Activated naive CD4-positive, alpha-beta T cell treated with anti-CD3 and anti-CD28 coated beads, Interleukin-2, amount 50 U/mL, for 24 hours (primary cell): Measurements from ENCODE around the gene CA12.

Source experiments
- H3K27ac Mint-ChIP-seq: one replicate; pipeline ENCODE4 v1.8.0; 2021; ENCODE audit warnings: mild to moderate bottlenecking, mixed read lengths
- H3K27me3 Mint-ChIP-seq: one replicate; pipeline ENCODE4 v1.8.0; 2021; ENCODE audit warnings: mixed read lengths
- H3K36me3 Mint-ChIP-seq: one replicate; pipeline ENCODE4 v1.8.0; 2021; ENCODE audit warnings: mixed read lengths
- H3K4me1 Mint-ChIP-seq: one replicate; pipeline ENCODE4 v1.8.0; 2021; ENCODE audit warnings: mixed read lengths
- H3K4me3 Mint-ChIP-seq: one replicate; pipeline ENCODE4 v1.8.0; 2021; ENCODE audit warnings: mild to moderate bottlenecking, mixed read lengths
- H3K9me3 Mint-ChIP-seq: one replicate; pipeline ENCODE4 v1.8.0; 2021; ENCODE audit warnings: mixed read lengths

The CA12 gene

GRCh38 chr15:63389902-63390670, 8.4 kb upstream of the CA12 start:
- Mint-ChIP-seq H3K27ac (no peak overlapping the region), H3K36me3 (no peaks in the 10 kb centered on the region), H3K9me3 (no peaks in the 10 kb centered on the region), H3K4me1 (peaks cover 9% of the 10 kb centered on the region), H3K27me3 (peaks cover under 1% of the 10 kb centered on the region), H3K4me3 (no peak overlapping the region)

DNA sequence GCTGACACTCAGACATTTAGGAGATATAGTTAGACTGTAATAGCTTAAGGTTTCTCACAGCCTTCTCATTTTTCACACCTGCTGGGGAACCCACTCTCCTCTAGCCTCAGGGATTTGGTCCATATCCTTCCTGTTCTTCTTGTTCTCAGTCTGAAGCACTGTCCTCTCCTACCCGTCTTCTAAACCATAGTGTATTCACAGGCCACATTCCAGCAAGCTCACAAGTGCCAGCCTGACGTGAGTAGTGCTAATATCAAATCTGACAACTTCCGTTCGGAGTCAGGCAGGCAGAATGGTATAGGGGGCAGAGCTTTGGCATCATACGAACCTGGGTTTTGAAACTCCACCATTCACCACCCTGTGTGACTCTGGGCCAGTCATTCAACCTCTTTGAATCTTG, 6.9 kb upstream of the CA12 start:
- Mint-ChIP-seq H3K36me3 (no peaks in the 10 kb centered on the region), H3K4me1 (peaks cover 9% of the 10 kb centered on the region)

DNA sequence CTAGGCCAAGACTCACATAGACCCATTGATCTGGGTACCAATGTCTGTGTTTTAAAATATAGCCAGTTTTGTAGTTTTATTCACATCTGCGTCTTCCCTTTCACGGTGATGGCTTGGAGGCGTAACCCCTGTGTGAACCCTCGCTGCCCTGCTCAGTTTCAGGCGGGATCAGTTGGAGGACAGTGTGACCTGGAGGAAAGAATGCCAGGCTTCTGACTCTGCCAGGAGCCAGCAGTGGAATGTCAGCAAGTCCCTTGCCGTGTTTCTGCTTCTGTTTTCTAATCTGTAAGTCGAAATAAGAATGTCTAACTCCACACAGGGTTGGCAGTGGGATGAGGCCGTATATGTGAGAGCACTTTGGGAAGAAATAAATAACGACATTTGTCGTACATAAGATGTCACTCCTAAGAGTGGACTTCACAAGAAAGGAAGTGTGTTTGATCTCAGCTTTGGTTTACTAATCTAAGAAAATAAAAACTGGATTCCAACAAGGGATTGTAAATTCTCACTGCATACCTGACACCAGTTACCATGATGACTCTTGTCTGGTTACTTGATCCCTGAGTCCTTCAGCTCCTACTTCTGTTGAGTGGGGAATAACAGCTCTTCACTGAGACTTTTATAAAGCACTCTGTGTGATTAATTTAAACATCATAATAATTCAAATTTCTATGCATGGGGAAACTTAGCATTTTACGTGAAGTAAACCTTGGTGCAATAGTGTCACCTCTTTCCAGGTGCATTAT, 6.3 kb upstream of the CA12 start:
- Mint-ChIP-seq H3K4me1 (peaks cover 9% of the 10 kb centered on the region), H3K4me3 (no peak overlapping the region), H3K36me3 (no peaks in the 10 kb centered on the region), H3K27ac (no peak overlapping the region), H3K9me3 (no peaks in the 10 kb centered on the region), H3K27me3 (peaks cover 11% of the 10 kb centered on the region)

More for the DNA sequence above, 6.9 kb upstream of the CA12 start:
- peaks cover 8% of the 10 kb centered on the region for H3K27me3 Mint-ChIP-seq
- no peak overlapping the region for H3K27ac Mint-ChIP-seq
- no peaks in the 10 kb centered on the region for H3K9me3 Mint-ChIP-seq
- H3K4me3 Mint-ChIP-seq: no peak overlapping the region

DNA sequence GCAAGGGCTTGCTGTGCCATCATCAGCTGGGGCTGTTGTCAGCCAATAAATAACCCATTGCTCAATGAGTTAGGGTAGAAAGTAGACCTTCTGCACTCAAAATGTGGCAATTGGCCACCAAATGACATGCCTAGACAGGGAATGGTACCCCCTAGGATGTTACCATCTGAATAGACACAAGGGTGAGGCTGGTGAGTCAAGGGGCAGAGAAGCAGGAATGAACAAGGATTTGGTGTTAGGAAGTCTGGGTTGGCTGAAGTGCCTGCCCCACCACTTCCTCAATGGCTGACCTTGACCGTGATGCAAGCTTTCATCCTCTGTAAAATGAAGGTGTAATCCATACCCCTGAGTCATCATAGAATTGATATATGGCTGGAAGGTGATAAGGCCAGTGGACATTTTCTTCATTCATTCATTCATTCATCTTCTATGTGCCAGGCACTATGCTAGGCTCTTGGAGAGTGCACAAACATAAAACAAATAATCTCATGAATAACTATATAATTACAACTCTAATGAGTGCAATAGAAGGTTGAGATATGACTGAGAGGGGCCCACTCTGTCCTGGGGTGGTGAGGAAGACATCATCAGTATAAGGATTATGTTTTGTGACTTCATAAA, 4.4 kb upstream of the CA12 start:
- Mint-ChIP-seq H3K27ac (no peak overlapping the region), H3K4me1 (peaks cover 10% of the 10 kb centered on the region), H3K27me3 (peaks cover 21% of the 10 kb centered on the region), H3K9me3 (no peaks in the 10 kb centered on the region), H3K36me3 (no peaks in the 10 kb centered on the region), H3K4me3 (no peak overlapping the region)

DNA sequence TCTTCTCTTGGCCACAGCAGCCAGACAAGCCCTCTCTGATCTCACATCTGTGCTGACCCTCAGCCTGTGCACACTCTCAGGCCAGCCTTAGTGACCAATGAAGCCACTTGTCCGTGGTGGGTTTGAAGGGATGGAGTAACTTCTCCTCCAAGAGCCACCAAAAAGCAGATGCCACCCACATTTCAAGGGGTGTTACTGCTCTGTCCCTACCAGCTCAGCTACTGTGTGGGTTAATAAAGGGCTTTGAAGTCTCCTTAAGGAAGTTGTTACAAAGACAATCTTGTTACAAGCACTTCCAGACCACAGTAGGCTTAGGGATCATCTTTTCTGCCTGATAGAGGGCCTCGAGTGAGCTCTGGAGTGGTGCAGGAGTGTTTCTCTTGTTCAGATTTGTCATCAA, 3.3 kb upstream of the CA12 start:
- Mint-ChIP-seq H3K4me3 (no peak overlapping the region), H3K27me3 (peaks cover 28% of the 10 kb centered on the region), H3K9me3 (no peaks in the 10 kb centered on the region), H3K27ac (no peak overlapping the region), H3K36me3 (no peaks in the 10 kb centered on the region), H3K4me1 (peaks cover 13% of the 10 kb centered on the region)

- H3K36me3 Mint-ChIP-seq: no peaks in the 10 kb centered on the region
- H3K9me3 Mint-ChIP-seq: no peaks in the 10 kb centered on the region
- no peak overlapping the region for H3K27ac Mint-ChIP-seq
- peaks cover 13% of the 10 kb centered on the region for H3K4me1 Mint-ChIP-seq
- H3K27me3 Mint-ChIP-seq: peaks cover 32% of the 10 kb centered on the region
- no peak overlapping the region for H3K4me3 Mint-ChIP-seq
Measured at GRCh38 chr15:63382966-63383710, 1.5 kb upstream of the CA12 start.

- H3K4me3 Mint-ChIP-seq: peak overlapping the region; percentile 62
Measured at GRCh38 chr15:63380808-63381282, 801 bp downstream of the CA12 start.

DNA sequence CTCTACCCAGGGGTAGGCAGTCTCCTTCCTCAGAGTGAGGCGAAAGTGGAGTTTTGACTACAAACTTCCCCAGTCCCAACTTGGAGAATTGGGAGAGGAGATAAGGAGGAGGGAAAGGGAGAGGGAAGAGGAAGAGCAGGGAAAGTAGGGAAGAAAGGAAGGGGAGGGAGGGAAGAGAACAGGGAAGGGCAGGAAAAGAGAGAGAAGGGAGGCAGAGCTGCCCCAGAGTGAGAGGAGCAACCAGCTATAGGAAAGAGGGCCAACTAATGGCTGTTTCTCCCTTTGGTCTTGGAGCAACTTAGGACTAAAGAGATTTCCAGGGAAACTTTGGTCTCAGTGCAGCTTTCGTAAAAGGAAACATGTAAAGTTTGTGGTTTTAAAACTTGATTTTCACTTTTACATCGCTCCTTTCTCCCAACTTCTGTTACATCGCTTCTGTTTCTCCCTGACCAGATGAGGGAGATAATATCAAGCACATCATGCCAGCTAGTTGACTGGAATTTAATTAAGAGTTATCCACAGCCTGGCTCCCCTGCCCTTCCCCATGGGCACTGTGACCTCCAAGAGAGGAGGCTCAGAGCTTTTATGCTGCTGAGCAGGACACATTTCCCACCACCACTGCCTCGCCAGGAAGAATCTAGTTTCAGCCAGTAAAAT, 1.4 kb downstream of the CA12 start:
- no peaks in the 10 kb centered on the region for H3K9me3 Mint-ChIP-seq
- no peak overlapping the region for H3K4me3 Mint-ChIP-seq
- H3K4me1 Mint-ChIP-seq: peaks cover 22% of the 10 kb centered on the region
- H3K36me3 Mint-ChIP-seq: no peaks in the 10 kb centered on the region
- no peak overlapping the region for H3K27ac Mint-ChIP-seq
- H3K27me3 Mint-ChIP-seq: peaks cover 34% of the 10 kb centered on the region

More at GRCh38 chr15:63380808-63381282, 801 bp downstream of the CA12 start:
- Mint-ChIP-seq H3K36me3 (no peaks in the 10 kb centered on the region), H3K4me1 (peaks cover 18% of the 10 kb centered on the region), H3K9me3 (no peaks in the 10 kb centered on the region), H3K27me3 (peaks cover 34% of the 10 kb centered on the region), H3K27ac (no peak overlapping the region)

GRCh38 chr15:63379492-63380150, 2.0 kb downstream of the CA12 start:
- H3K27me3 Mint-ChIP-seq: peaks cover 33% of the 10 kb centered on the region
- no peaks in the 10 kb centered on the region for H3K36me3 Mint-ChIP-seq
- peaks cover 28% of the 10 kb centered on the region for H3K4me1 Mint-ChIP-seq
- no peak overlapping the region for H3K4me3 Mint-ChIP-seq
- H3K27ac Mint-ChIP-seq: no peak overlapping the region
- no peaks in the 10 kb centered on the region for H3K9me3 Mint-ChIP-seq

DNA sequence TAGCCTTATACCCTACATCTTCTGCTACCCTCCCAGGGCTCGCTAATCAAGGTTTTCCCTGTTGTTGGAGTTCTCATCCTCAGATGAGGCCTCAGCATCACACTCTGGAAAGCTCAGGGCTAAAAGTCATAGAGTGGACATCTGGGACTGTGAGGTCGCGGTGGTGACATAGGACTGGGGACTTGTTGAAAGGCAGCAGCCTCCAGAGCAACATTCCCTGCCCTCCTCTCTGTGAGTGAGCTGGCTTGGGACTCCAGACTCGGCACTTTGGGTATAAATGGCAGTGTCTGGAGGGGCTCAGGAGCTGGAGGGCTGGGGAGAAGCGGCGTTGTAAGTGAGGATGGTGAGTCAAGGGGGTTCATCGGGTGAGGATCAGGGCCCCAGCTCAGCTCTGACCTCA, 2.7 kb downstream of the CA12 start:
- no peak overlapping the region for H3K4me3 Mint-ChIP-seq
- H3K27me3 Mint-ChIP-seq: peaks cover 29% of the 10 kb centered on the region
- H3K27ac Mint-ChIP-seq: no peak overlapping the region
- H3K4me1 Mint-ChIP-seq: peaks cover 29% of the 10 kb centered on the region
- no peaks in the 10 kb centered on the region for H3K9me3 Mint-ChIP-seq
- H3K36me3 Mint-ChIP-seq: no peaks in the 10 kb centered on the region

GRCh38 chr15:63374686-63375520, 6.7 kb downstream of the CA12 start:
- no peaks in the 10 kb centered on the region for H3K9me3 Mint-ChIP-seq
- peaks cover 20% of the 10 kb centered on the region for H3K4me1 Mint-ChIP-seq
- H3K36me3 Mint-ChIP-seq: no peaks in the 10 kb centered on the region
- no peak overlapping the region for H3K4me3 Mint-ChIP-seq
- H3K27ac Mint-ChIP-seq: peak overlapping the region; percentile 65
- H3K27me3 Mint-ChIP-seq: peaks cover 7% of the 10 kb centered on the region

DNA sequence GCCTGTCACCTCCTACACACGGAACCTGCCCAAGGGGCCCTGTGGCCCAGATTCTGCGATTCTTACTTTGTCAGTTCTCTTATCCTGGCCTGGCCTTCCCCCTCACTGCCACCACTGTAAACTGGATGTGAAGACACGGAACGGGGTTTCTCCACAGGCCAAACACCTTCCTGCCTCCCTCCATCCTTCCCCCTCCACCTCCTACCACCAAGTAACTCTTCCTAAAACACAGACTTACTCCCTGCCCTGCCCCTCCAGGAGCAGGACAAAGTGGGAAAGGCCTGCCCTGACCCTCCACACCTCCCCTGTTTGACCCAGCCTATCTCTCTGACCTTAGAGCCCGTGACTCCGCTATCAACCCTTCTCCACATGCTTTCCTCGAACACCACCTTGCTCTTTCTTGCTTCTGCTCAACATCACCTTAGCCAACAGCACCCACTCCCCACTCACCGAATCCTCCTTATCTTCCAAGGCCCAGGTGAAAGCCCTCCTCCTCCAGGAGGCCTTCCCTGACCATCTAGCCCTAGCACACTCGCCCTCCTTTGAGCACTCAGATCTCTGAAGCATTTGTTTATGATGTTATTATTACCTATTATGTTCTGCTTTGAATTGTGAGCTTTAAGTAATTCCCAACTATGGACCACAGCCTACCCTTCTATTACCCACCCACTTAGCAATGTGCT, 7.6 kb downstream of the CA12 start:
- Mint-ChIP-seq H3K27me3 (peaks cover 3% of the 10 kb centered on the region), H3K4me1 (peaks cover 20% of the 10 kb centered on the region), H3K36me3 (no peaks in the 10 kb centered on the region), H3K27ac (no peak overlapping the region), H3K4me3 (no peak overlapping the region), H3K9me3 (no peaks in the 10 kb centered on the region)

GRCh38 chr15:63373330-63373729, 8.3 kb downstream of the CA12 start:
- H3K27me3 Mint-ChIP-seq: peaks cover 2% of the 10 kb centered on the region
- H3K9me3 Mint-ChIP-seq: no peaks in the 10 kb centered on the region
- H3K4me1 Mint-ChIP-seq: peaks cover 20% of the 10 kb centered on the region
- no peaks in the 10 kb centered on the region for H3K36me3 Mint-ChIP-seq
- H3K4me3 Mint-ChIP-seq: no peak overlapping the region
- H3K27ac Mint-ChIP-seq: no peak overlapping the region
